IMR-90 (cell line): Measurements from ENCODE around the gene OR1F1. TPM values are rescaled to one million over a fixed set of nuclear protein-coding genes. Genes with fewer than 3 reads are reported as not detected.

Experiments
- ATAC-seq: fragments of 200-7000 bp; cut with Tn5 transposase; 2 replicates; pipeline ENCODE4 v1.9.1; 2020; ENCODE audit warnings: low read depth, mild to moderate bottlenecking, moderate library complexity
- BruUV-seq: library from RNA; stranded (reverse); fragments of 400-500 nt; replicated peaks from 2 replicates; lab custom pipeline; 2021; lab: Mats Ljungman, UMichigan
- CTCF ChIA-PET: fragments of 300-600 bp; formaldehyde crosslinking; extraction: SDS; loops from one replicate; lab custom pipeline; 2021; ENCODE audit warnings: antibody characterized with exemption; lab: Yijun Ruan, JAX
- POLR2A ChIA-PET: fragments of 300-600 bp; sonication (Branson Sonifier 250); formaldehyde crosslinking; loops from one replicate; lab custom pipeline; 2022; ENCODE audit warnings: antibody characterized with exemption; ENCODE audit not compliant: unreplicated experiment; lab: Charles Lee
- DNase-seq: peaks from one replicate; pipeline ENCODE4 v3.0.0; 2013
- H2AFZ ChIP-seq: replicated peaks from 2 replicates; pipeline ENCODE3; 2013; ENCODE audit warnings: low read length, mild to moderate bottlenecking; ENCODE audit not compliant: poor library complexity
- H2AK5ac ChIP-seq: 2 replicates; pipeline ENCODE4 v1.6.1; 2013; ENCODE audit warnings: low read depth, low read length, inconsistent platforms
- H2AK9ac ChIP-seq: replicated peaks from 2 replicates; pipeline ENCODE3; 2013; ENCODE audit warnings: mild to moderate bottlenecking, low read depth, low read length, moderate library complexity; ENCODE audit not compliant: poor library complexity
- H2BK120ac ChIP-seq: 2 replicates; pipeline ENCODE4 v1.6.1; 2013; ENCODE audit warnings: low read depth, low read length, inconsistent platforms
- H2BK15ac ChIP-seq: 3 replicates; pipeline ENCODE4 v1.6.1; 2013; ENCODE audit warnings: low read depth, low read length, inconsistent platforms
- H2BK20ac ChIP-seq: 2 replicates; pipeline ENCODE4 v1.6.1; 2013; ENCODE audit warnings: low read depth, mild to moderate bottlenecking, inconsistent platforms, low read length, moderate library complexity
- H2BK5ac ChIP-seq: 2 replicates; pipeline ENCODE4 v1.6.1; 2013; ENCODE audit warnings: mild to moderate bottlenecking, low read depth, low read length, inconsistent platforms; ENCODE audit not compliant: poor library complexity, severe bottlenecking
- H3K14ac ChIP-seq: replicated peaks from 2 replicates; pipeline ENCODE4 v1.6.1; 2013; ENCODE audit warnings: low read depth, low read length, inconsistent platforms
- H3K18ac ChIP-seq: 2 replicates; pipeline ENCODE4 v1.6.1; 2013; ENCODE audit warnings: low read depth, low read length, control low read depth
- H3K23ac ChIP-seq: 2 replicates; pipeline ENCODE4 v1.6.1; 2013; ENCODE audit warnings: low read depth, low read length, inconsistent platforms
- H3K27ac ChIP-seq: 2 replicates; pipeline ENCODE4 v1.5.1; 2013; ENCODE audit warnings: mild to moderate bottlenecking, control low read depth, low read length; ENCODE audit not compliant: insufficient read depth
- H3K27me3 ChIP-seq: 2 replicates; pipeline ENCODE4 v1.6.1; 2013; ENCODE audit warnings: low read length; ENCODE audit not compliant: control insufficient read depth, insufficient read depth
- H3K36me3 ChIP-seq: 2 replicates; pipeline ENCODE4 v1.6.1; 2013; ENCODE audit warnings: low read length, mixed read lengths; ENCODE audit not compliant: control insufficient read depth, insufficient read depth
- H3K4ac ChIP-seq: 2 replicates; pipeline ENCODE4 v1.6.1; 2013; ENCODE audit warnings: low read depth, low read length, inconsistent platforms
- H3K4me1 ChIP-seq: 2 replicates; pipeline ENCODE4 v1.6.1; 2013; ENCODE audit warnings: low read length, mixed read lengths; ENCODE audit not compliant: control insufficient read depth, insufficient read depth
- H3K4me2 ChIP-seq: 2 replicates; pipeline ENCODE4 v1.6.1; 2013; ENCODE audit warnings: low read depth, mild to moderate bottlenecking, control low read depth, low read length, moderate library complexity
- H3K4me3 ChIP-seq: 2 replicates; pipeline ENCODE4 v1.5.1; 2013; ENCODE audit warnings: low read depth, mild to moderate bottlenecking, control low read depth, low read length, moderate library complexity; ENCODE audit not compliant: insufficient read depth
- H3K56ac ChIP-seq: 2 replicates; pipeline ENCODE4 v1.6.1; 2013; ENCODE audit warnings: low read length, inconsistent platforms; ENCODE audit not compliant: insufficient read depth; ENCODE audit errors: extremely low read depth
- H3K79me1 ChIP-seq, 2 experiments: 2 replicates each; pipeline ENCODE4 v1.6.1; 2013; ENCODE audit warnings: low read length in 2 of 2, inconsistent platforms in 1 of 2, low read depth in 1 of 2
- H3K9ac ChIP-seq: 2 replicates; pipeline ENCODE4 v1.6.1; 2013; ENCODE audit warnings: low read depth, low read length, control low read depth
- H3K9me1 ChIP-seq: 2 replicates; pipeline ENCODE4 v1.6.1; 2013; ENCODE audit warnings: low read length, inconsistent platforms; ENCODE audit not compliant: insufficient read depth
- H3K9me3 ChIP-seq: 2 replicates; pipeline ENCODE4 v1.6.1; 2013; ENCODE audit warnings: low read length; ENCODE audit not compliant: control insufficient read depth, insufficient read depth
- H4K20me1 ChIP-seq: 2 replicates; pipeline ENCODE4 v1.6.1; 2013; ENCODE audit warnings: low read length, inconsistent platforms; ENCODE audit not compliant: insufficient read depth
- H4K5ac ChIP-seq: 2 replicates; pipeline ENCODE4 v1.6.1; 2013; ENCODE audit warnings: mild to moderate bottlenecking, low read depth, low read length, control low read depth
- H4K8ac ChIP-seq, 2 experiments: 2 replicates each; pipeline ENCODE4 v1.6.1; 2013; ENCODE audit warnings: low read depth in 2 of 2, low read length in 2 of 2, control low read depth in 1 of 2, inconsistent platforms in 1 of 2
- H4K91ac ChIP-seq: 2 replicates; pipeline ENCODE4 v1.6.1; 2013; ENCODE audit warnings: low read depth, low read length, inconsistent platforms; ENCODE audit not compliant: insufficient read depth
- BHLHE40 ChIP-seq: fragments of 150-350 bp; IDR thresholded peaks from 2 replicates; pipeline ENCODE4 v1.6.1; 2016; ENCODE audit warnings: mild to moderate bottlenecking, low read depth, low read length
- CEBPB ChIP-seq: IDR thresholded peaks from 2 replicates; pipeline ENCODE4 v1.6.1; 2012; ENCODE audit warnings: low read depth, low read length, improper control_type of control experiment
- CHD1 ChIP-seq: IDR thresholded peaks from 2 replicates; pipeline ENCODE4 v1.6.1; 2012; ENCODE audit warnings: low read depth, low read length, improper control_type of control experiment
- CTCF ChIP-seq: conservative IDR thresholded peaks from 2 replicates; pipeline ENCODE4 v1.5.1; 2012; ENCODE audit warnings: mild to moderate bottlenecking, low read depth, low read length, improper control_type of control experiment
- FOS ChIP-seq: fragments of 150-350 bp; IDR thresholded peaks from 2 replicates; pipeline ENCODE4 v1.6.1; 2016; ENCODE audit warnings: low read depth, low read length
- MAFK ChIP-seq: IDR thresholded peaks from 2 replicates; pipeline ENCODE4 v1.6.1; 2012; ENCODE audit warnings: low read depth, low read length, improper control_type of control experiment
- MAZ ChIP-seq: IDR thresholded peaks from 2 replicates; pipeline ENCODE4 v1.6.1; 2012; ENCODE audit warnings: low read depth, mild to moderate bottlenecking, low read length, improper control_type of control experiment, moderate library complexity, borderline replicate concordance
- MXI1 ChIP-seq: IDR thresholded peaks from 2 replicates; pipeline ENCODE4 v1.6.1; 2012; ENCODE audit warnings: low read depth, mild to moderate bottlenecking, low read length, moderate library complexity, borderline replicate concordance
- NFE2L2 ChIP-seq: fragments of 150-350 bp; IDR thresholded peaks from 2 replicates; pipeline ENCODE4 v1.6.1; 2016; ENCODE audit warnings: low read depth, mild to moderate bottlenecking, low read length
- POLR2A ChIP-seq: IDR thresholded peaks from 2 replicates; pipeline ENCODE4 v1.6.1; 2012; ENCODE audit warnings: mild to moderate bottlenecking, low read depth, low read length
- RAD21 ChIP-seq: IDR thresholded peaks from 2 replicates; pipeline ENCODE4 v1.6.1; 2012; ENCODE audit warnings: low read length, improper control_type of control experiment
- RCOR1 ChIP-seq: IDR thresholded peaks from 2 replicates; pipeline ENCODE4 v1.6.1; 2012; ENCODE audit warnings: mild to moderate bottlenecking, low read length, improper control_type of control experiment; ENCODE audit not compliant: insufficient replicate concordance
- RFX5 ChIP-seq: IDR thresholded peaks from 2 replicates; pipeline ENCODE4 v1.8.0; 2012; ENCODE audit warnings: low read depth, mild to moderate bottlenecking, low read length, moderate library complexity
- SMC3 ChIP-seq: fragments of 150-350 bp; IDR thresholded peaks from 2 replicates; pipeline ENCODE4 v1.6.1; 2016; ENCODE audit warnings: low read depth, mild to moderate bottlenecking, antibody characterized with exemption, low read length, moderate library complexity
- USF2 ChIP-seq: fragments of 150-350 bp; IDR thresholded peaks from 2 replicates; pipeline ENCODE4 v1.6.1; 2017; ENCODE audit warnings: mild to moderate bottlenecking, antibody characterized with exemption, low read length, low read depth
- WGBS, 2 experiments: methylation state at CpG; one replicate each; pipeline versions ENCODE4 v1.1.5 to v1.1.7; 2013; ENCODE audit warnings: missing lambda C conversion rate in 2 of 2; ENCODE audit not compliant: insufficient read length in 1 of 2; ENCODE audit errors: extremely low coverage in 2 of 2; 5-methylcytosine and 5-hydroxymethylcytosine counted together
- dilution Hi-C: fragments of 300-500 bp; cut with HindIII; formaldehyde crosslinking; loops from one replicate; pipeline ENCODE4 v1.14.3; 2018; ENCODE audit warnings: low sequenced_read_pairs; ENCODE audit not compliant: unreplicated experiment
- in situ Hi-C: fragments of 300-500 bp; cut with MboI; formaldehyde crosslinking; loops from 3 replicates; pipeline ENCODE4 v1.14.3; 2019; ENCODE audit warnings: low sequenced_read_pairs, inconsistent platforms, mixed read lengths
- intact Hi-C: fragments of 100-400 bp; cut with micrococcal nuclease; formaldehyde crosslinking; loops from 2 replicates; pipeline ENCODE4 v1.10.0; 2022
- polyA plus RNA-seq, 3 experiments: library from polyadenylated mRNA; depleted of rRNA; stranded (reverse); fragments of >200 nt; gene quantifications; 2 replicates each; pipeline ENCODE4 v1.2.3, GENCODE V29; 2012; ENCODE audit warnings: low replicate concordance in 1 of 3
- total RNA-seq: library from RNA; depleted of rRNA; stranded (reverse); fragments of >200 nt; gene quantifications from 2 replicates; pipeline ENCODE4 v1.2.3, GENCODE V29; 2012
- TF ChIP-seq, protein P1 (sequence below): fragments of 150-350 bp; IDR thresholded peaks from 2 replicates; pipeline ENCODE4 v1.6.1; 2016; ENCODE audit warnings: low read depth, mild to moderate bottlenecking, low read length, moderate library complexity, borderline replicate concordance

Gene OR1F1
- total and polyA plus RNA-seq, 2 of the 4 experiments (the other 2 are of a cell fraction): 0.12 TPM; not detected in 1

- Histone ChIP-seq H3K14ac (no peak overlapping the region), H4K20me1 (no peaks in the 10 kb centered on the region), H3K4me1 (no peaks in the 10 kb centered on the region), H3K9ac (no peak overlapping the region), H2AK9ac (no peak overlapping the region), H4K8ac (no peak overlapping the region), H3K23ac (no peak overlapping the region), H2BK20ac (no peak overlapping the region), H3K9me3 (peaks cover 5% of the 10 kb centered on the region), H3K4me3 (no peak overlapping the region), H2BK120ac (no peak overlapping the region), H2AFZ (no peak overlapping the region), H3K18ac (no peak overlapping the region), H3K4me2 (no peak overlapping the region), H3K27me3 (no peaks in the 10 kb centered on the region), H3K4ac (no peak overlapping the region), H4K5ac (no peak overlapping the region), H2BK15ac (no peak overlapping the region), H2BK5ac (no peak overlapping the region), H3K36me3 (no peaks in the 10 kb centered on the region), H3K27ac (no peak overlapping the region), H4K91ac (no peak overlapping the region), H3K9me1 (no peaks in the 10 kb centered on the region), H3K79me1 (no peaks in the 10 kb centered on the region), H3K56ac (no peak overlapping the region), H2AK5ac (no peak overlapping the region)
- in situ Hi-C loops: no loop called here
- no TSS peak for BruUV-seq
- DNase-seq (no peak), ATAC-seq (no peak)
- TF ChIP-seq CEBPB: no peak
- TF ChIP-seq CHD1: no peak
- no peak for TF ChIP-seq CTCF
- TF ChIP-seq POLR2A: no peak
- no peak for TF ChIP-seq MAZ
- TF ChIP-seq BHLHE40: no peak
- no peak for TF ChIP-seq RAD21
- no peak for TF ChIP-seq RCOR1
- no peak for TF ChIP-seq MAFK
- no peak for TF ChIP-seq MXI1
- no peak for TF ChIP-seq SMC3
- TF ChIP-seq FOS: no peak
- TF ChIP-seq USF2: no peak
- no peak for TF ChIP-seq NFE2L2
- no peak for TF ChIP-seq RFX5
- TF ChIP-seq, protein P1, sequence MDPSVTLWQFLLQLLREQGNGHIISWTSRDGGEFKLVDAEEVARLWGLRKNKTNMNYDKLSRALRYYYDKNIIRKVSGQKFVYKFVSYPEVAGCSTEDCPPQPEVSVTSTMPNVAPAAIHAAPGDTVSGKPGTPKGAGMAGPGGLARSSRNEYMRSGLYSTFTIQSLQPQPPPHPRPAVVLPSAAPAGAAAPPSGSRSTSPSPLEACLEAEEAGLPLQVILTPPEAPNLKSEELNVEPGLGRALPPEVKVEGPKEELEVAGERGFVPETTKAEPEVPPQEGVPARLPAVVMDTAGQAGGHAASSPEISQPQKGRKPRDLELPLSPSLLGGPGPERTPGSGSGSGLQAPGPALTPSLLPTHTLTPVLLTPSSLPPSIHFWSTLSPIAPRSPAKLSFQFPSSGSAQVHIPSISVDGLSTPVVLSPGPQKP: no peak
- intact Hi-C loops: no loop called here
- ChIA-PET CTCF (no interaction called here), POLR2A (no interaction called here)
- dilution Hi-C loops: no loop called here
- WGBS, 2 experiments: no CpG with 5 or more reads among the region's 3 CpGs
These were observed 28.2 kb downstream of the OR1F1 start for GRCh38 chr16:3216263-3216640.
